Mesodermal cell (in vitro differentiated cells): ENCODE measurements around the gene PON3.

Experiments
- H3K27ac ChIP-seq: 2 replicates; pipeline ENCODE4 v1.7.0; 2013; ENCODE audit warnings: mild to moderate bottlenecking, low read depth, low read length, moderate library complexity; ENCODE audit not compliant: severe bottlenecking
- H3K36me3 ChIP-seq: 2 replicates; pipeline ENCODE4 v1.7.1; 2013; ENCODE audit warnings: mild to moderate bottlenecking, low read length, moderate library complexity; ENCODE audit not compliant: control insufficient read depth, insufficient read depth
- H3K4me1 ChIP-seq: one replicate; pipeline ENCODE4 v1.7.1; 2013; ENCODE audit warnings: mild to moderate bottlenecking, low read length; ENCODE audit not compliant: insufficient read depth, control insufficient read depth, poor library complexity, severe bottlenecking
- H3K4me3 ChIP-seq: 2 replicates; pipeline ENCODE4 v1.7.0; 2013; ENCODE audit warnings: low read length, control low read depth, mild to moderate bottlenecking; ENCODE audit not compliant: insufficient read depth, poor library complexity, severe bottlenecking; ENCODE audit errors: extremely low read depth
- H3K9me3 ChIP-seq: 2 replicates; pipeline ENCODE4 v1.7.1; 2013; ENCODE audit warnings: mild to moderate bottlenecking, low read length, moderate library complexity; ENCODE audit not compliant: control insufficient read depth
- WGBS, 2 experiments: methylation state at CpG; one replicate each; pipeline ENCODE4 v1.1.5; 2013; ENCODE audit warnings: missing lambda C conversion rate in 2 of 2; ENCODE audit not compliant: insufficient coverage in 2 of 2; 5-methylcytosine and 5-hydroxymethylcytosine counted together

The PON3 gene

DNA sequence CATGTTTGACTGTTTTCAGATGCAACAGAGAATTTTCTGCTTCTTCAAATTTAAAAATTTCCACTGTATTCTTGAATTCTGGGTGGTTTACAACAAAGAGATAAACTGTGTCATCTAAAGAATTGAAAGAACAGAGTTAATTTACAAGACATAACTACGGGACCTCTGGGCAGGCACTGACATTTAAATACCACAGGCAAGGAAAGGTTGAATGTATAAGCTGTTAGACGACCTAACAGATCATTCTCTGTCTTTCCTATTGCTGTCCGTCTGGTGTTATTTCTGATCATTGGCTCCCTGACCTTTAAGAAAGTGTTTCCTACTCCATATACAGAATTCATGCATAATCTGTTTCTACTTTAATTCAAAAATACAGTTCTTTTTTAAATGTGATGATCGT, 15.5 kb upstream of the PON3 start:
- H3K36me3 ChIP-seq, result peaks cover 69% of the 10 kb centered on the region
- no CpG with 5 or more reads among the region's 4 CpGs for WGBS, 2 experiments

DNA sequence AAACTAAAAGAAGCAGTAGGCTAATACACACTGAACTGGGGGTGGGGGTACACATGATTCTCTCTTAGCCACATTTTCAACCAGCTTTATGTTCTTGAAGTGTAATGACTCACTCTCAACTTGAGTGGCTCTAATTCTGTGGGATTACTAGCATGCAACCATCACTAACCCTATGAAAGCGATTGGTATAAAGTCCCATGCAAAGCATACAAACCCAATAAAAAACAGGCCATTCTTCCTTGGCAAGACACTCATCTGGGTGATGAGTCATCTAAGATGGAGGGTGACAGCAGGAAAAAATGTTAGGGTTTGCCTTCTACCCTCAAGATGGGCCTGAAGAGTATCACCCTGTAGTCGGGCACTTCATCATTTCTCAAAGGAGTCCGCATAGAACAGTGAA, 14.9 kb upstream of the PON3 start:
- H3K4me3 ChIP-seq, result no peak overlapping the region
- no peaks in the 10 kb centered on the region for H3K9me3 ChIP-seq
- 100% methylated on average over 1 of the region's 3 CpGs; no CpG with 5 or more reads in 1 of the 2 experiments for WGBS, 2 experiments
- H3K4me1 ChIP-seq, result peaks cover 4% of the 10 kb centered on the region
- H3K36me3 ChIP-seq, result peaks cover 74% of the 10 kb centered on the region
- H3K27ac ChIP-seq, result no peak overlapping the region

More for the DNA sequence above, 15.5 kb upstream of the PON3 start:
- peaks cover 4% of the 10 kb centered on the region for H3K4me1 ChIP-seq
- H3K9me3 ChIP-seq, result no peaks in the 10 kb centered on the region
- no peak overlapping the region for H3K4me3 ChIP-seq
- no peak overlapping the region for H3K27ac ChIP-seq

GRCh38 chr7:95407751-95408150, 11.6 kb upstream of the PON3 start:
- H3K36me3 ChIP-seq, result peaks cover 61% of the 10 kb centered on the region

DNA sequence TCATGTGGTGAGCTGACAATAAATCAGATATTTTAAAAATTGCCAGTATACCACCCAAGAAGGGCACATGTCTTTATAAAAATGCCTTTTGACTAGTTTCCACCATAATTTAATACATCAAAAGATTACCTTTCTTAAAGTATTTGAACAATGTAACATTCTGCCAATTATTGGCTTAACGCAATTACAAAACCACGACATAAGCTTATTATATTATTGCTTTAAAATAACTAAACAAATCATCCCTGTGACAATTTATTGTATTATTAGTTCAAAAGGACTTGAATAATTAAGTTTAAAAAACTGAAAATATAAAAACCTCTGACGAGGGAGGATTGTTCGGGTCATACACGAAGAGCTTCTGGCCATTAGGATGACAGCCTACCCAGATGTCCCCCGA, 9.6 kb upstream of the PON3 start:
- H3K4me1 ChIP-seq, result peaks cover 4% of the 10 kb centered on the region
- 100% methylated on average over 2 of the region's 6 CpGs; no CpG with 5 or more reads in 1 of the 2 experiments for WGBS, 2 experiments
- H3K9me3 ChIP-seq, result no peaks in the 10 kb centered on the region
- H3K36me3 ChIP-seq, result peaks cover 42% of the 10 kb centered on the region
- H3K4me3 ChIP-seq, result no peak overlapping the region
- H3K27ac ChIP-seq, result no peak overlapping the region

More at GRCh38 chr7:95407751-95408150, 11.6 kb upstream of the PON3 start:
- Histone ChIP-seq H3K27ac (peak overlapping the region; percentile 60), H3K4me1 (peaks cover 4% of the 10 kb centered on the region), H3K4me3 (no peak overlapping the region), H3K9me3 (no peaks in the 10 kb centered on the region)
- WGBS, 2 experiments, result 14 to 39% methylated on average over 1 to 2 of the region's 2 CpGs

GRCh38 chr7:95405208-95405607, 9.0 kb upstream of the PON3 start:
- Histone ChIP-seq H3K9me3 (no peaks in the 10 kb centered on the region), H3K27ac (no peak overlapping the region), H3K4me3 (no peak overlapping the region), H3K36me3 (peaks cover 36% of the 10 kb centered on the region), H3K4me1 (peaks cover 4% of the 10 kb centered on the region)
- WGBS, 2 experiments, result 80% methylated on average over 1 of the region's 3 CpGs; no CpG with 5 or more reads in 1 of the 2 experiments

GRCh38 chr7:95404316-95404865, 8.2 kb upstream of the PON3 start:
- WGBS, 2 experiments, result 60 to 79% methylated on average over 1 to 4 of the region's 4 CpGs
- Histone ChIP-seq H3K9me3 (no peaks in the 10 kb centered on the region), H3K36me3 (peaks cover 35% of the 10 kb centered on the region), H3K4me1 (peaks cover 4% of the 10 kb centered on the region), H3K4me3 (no peak overlapping the region), H3K27ac (no peak overlapping the region)

DNA sequence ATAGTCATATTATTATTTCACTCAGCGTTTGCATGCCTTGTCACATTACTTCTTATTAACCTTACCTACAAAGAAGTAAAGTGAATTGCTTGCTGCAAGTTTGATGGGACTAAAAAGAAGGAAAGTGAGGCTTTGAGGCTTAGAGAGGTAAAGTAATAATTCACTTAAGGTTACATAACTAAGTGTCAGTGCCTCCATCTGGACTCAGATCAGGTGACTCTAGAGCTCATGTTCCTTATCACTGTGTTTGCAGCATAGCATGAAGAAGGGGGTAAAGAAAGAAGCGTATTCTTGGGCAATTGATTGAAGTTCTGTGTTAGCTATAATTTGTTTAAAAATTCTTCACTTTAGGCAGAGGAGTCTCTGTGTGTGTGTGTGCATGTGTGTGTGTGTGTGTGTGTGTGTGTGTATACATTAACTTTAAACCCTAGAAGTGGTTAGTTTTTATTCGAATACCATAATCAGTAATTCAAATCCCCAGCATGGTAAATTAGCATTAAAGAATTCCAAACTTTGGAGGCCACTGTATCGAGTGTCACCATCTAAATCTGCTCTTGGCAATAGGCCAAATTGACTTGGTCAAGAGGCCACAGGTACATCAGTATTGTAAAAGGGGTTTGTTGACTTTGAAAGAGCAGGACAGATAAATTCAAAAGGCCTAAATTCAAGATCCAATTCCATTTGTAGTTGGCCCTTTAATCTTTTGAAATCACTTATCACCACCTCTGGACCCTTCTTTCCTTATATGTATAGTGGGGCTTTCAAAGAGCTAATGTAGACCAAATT, 2.2 kb upstream of the PON3 start:
- Histone ChIP-seq H3K4me1 (peaks cover 3% of the 10 kb centered on the region), H3K4me3 (no peak overlapping the region), H3K36me3 (no peaks in the 10 kb centered on the region), H3K9me3 (peaks cover 7% of the 10 kb centered on the region), H3K27ac (no peak overlapping the region)
- 83 to 88% methylated on average over 1 of the region's 4 CpGs for WGBS, 2 experiments

GRCh38 chr7:95397381-95397780, 1.2 kb upstream of the PON3 start:
- H3K36me3 ChIP-seq, result no peaks in the 10 kb centered on the region
- peaks cover 7% of the 10 kb centered on the region for H3K9me3 ChIP-seq
- H3K4me1 ChIP-seq, result peaks cover 3% of the 10 kb centered on the region
- 67 to 78% methylated on average over 3 of the region's 3 CpGs for WGBS, 2 experiments
- no peak overlapping the region for H3K4me3 ChIP-seq
- peak overlapping the region; percentile 18 for H3K27ac ChIP-seq

DNA sequence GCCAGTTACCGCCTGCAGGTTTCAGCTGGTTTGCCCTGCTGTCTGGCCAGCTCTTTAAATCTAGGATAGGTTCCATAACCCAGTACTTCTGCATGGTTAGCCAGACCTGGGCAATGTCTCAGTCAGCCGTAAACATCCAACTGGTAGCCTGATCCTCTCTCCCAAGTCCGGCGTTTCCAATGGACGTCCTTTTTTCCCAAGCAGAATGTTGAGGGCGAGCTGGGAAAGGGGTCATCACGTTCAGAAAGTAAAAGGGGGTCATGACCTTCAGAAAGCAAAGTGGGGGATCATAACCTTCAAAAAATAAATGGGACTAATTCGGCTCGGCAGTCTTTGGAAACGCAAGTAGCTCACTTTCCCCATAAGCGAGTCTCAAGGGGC, 430 bp downstream of the PON3 start:
- Histone ChIP-seq H3K4me1 (peaks cover 3% of the 10 kb centered on the region), H3K9me3 (peaks cover 7% of the 10 kb centered on the region), H3K36me3 (no peaks in the 10 kb centered on the region), H3K27ac (no peak overlapping the region), H3K4me3 (no peak overlapping the region)
- WGBS, 2 experiments, result 83 to 94% methylated on average over 9 to 11 of the region's 11 CpGs

GRCh38 chr7:95394370-95394769, 1.8 kb downstream of the PON3 start:
- Histone ChIP-seq H3K4me3 (no peak overlapping the region), H3K36me3 (no peaks in the 10 kb centered on the region)
- no CpG with 5 or more reads among the region's 3 CpGs for WGBS, 2 experiments

GRCh38 chr7:95391761-95392160, 4.4 kb downstream of the PON3 start:
- no peak overlapping the region for H3K4me3 ChIP-seq
- H3K4me1 ChIP-seq, result no peaks in the 10 kb centered on the region
- peaks cover 7% of the 10 kb centered on the region for H3K9me3 ChIP-seq
- WGBS, 2 experiments, result no CpG with 5 or more reads among the region's 2 CpGs
- H3K27ac ChIP-seq, result no peak overlapping the region
- no peaks in the 10 kb centered on the region for H3K36me3 ChIP-seq

More at GRCh38 chr7:95394370-95394769, 1.8 kb downstream of the PON3 start:
- peaks cover 3% of the 10 kb centered on the region for H3K4me1 ChIP-seq
- no peak overlapping the region for H3K27ac ChIP-seq
- H3K9me3 ChIP-seq, result peaks cover 7% of the 10 kb centered on the region
